CMK (cell line): Measurements from ENCODE around the gene CTSE.

ENCODE experiments used
- DNase-seq: peaks from one replicate; pipeline ENCODE4 v3.0.0-alpha.2; 2010; ENCODE audit warnings: low read depth

The CTSE gene

GRCh38 chr1:206049919-206050600 is 26.4 kb upstream of the CTSE start:
- no peak for DNase-seq

DNA sequence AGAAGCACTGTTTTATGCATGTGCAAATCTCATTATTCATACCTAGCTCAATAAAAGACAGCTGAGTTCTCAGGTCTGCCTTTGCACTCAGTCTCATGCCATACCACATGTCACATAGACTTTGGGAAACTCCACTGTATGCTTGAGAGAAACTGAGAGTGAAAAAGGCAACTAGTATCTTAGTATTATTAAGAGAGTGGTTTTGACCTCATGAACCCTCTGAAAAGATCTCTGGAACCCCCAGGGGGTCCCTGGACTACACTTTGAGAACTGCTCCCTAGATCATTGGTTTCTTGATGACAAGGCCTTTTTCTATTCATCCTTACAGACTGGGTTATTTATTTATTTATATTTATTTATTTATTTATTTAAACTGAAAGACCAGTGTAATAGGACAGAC is 25.6 kb upstream of the CTSE start:
- DNase-seq, result no peak

- DNase-seq, result no peak
These were observed 24.9 kb upstream of the CTSE start for GRCh38 chr1:206048582-206048981.

- no peak for DNase-seq
These were observed 23.6 kb upstream of the CTSE start for GRCh38 chr1:206047271-206047670.

- no peak for DNase-seq
These were observed 17.9 kb upstream of the CTSE start for GRCh38 chr1:206041640-206042039.

DNA sequence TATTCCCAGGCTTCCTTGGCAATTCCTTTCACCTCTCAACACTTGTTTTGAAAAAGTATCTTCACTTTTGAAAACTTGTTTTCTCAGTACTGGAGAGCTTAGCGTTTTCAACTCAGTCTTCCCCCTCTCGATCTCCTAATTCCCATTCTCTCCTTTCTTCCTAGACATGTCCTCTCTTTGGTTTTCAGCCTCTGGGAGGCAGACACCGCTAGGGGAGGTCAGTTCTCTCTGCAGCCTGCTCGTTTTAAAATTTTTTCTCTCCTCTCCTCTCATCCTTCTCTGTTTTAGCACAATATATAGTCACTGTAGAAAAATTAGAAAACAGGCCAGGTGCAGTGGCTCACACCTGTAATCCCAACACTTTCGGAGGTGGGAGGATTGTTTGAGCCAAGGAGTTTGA is 16.6 kb upstream of the CTSE start:
- no peak for DNase-seq

GRCh38 chr1:206039046-206039973 is 15.6 kb upstream of the CTSE start:
- DNase-seq, result no peak

DNA sequence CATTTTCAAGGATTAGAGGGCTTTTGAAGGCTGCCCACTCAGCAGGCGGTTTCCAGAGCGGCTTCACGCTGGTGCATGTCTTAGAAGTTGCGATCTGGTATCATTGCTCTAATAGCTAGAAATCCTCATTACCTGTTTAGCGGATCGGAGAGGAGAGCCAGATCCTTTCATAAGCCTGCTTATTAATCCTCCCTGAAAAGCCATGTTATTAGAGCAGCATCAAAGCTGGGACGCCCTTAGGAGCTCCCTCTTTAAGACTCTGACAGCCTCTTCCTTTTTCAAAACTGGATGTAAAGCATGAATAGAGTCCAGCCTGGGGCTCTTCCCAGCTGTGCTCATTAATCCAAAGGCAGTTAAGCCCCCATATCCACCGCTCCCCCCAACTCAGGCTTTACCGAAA is 13.9 kb upstream of the CTSE start:
- DNase-seq, result no peak

GRCh38 chr1:206036663-206037455 is 13.2 kb upstream of the CTSE start:
- no peak for DNase-seq

DNA sequence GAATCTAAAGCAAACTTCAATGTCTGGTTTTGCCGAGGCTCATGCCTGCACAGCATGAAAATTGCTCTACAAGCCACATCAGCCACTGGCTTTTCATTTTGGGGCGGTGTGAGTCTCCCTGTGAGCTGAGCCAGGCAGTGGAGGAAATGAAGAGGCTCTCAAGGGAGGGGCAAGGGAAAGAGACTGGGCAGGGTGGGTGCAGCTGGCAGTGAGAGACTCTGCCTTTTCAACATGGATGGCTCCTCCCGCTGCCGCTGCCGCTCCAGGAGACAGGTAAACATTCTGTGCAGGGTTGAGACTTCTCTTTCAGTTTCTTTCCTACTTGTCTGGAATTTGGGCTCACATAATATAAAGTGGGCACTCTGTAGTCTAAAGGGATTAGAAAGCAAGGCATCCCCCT is 11.3 kb upstream of the CTSE start:
- DNase-seq, result no peak

- no peak for DNase-seq
These were observed 8.9 kb upstream of the CTSE start for GRCh38 chr1:206032380-206033140.

DNA sequence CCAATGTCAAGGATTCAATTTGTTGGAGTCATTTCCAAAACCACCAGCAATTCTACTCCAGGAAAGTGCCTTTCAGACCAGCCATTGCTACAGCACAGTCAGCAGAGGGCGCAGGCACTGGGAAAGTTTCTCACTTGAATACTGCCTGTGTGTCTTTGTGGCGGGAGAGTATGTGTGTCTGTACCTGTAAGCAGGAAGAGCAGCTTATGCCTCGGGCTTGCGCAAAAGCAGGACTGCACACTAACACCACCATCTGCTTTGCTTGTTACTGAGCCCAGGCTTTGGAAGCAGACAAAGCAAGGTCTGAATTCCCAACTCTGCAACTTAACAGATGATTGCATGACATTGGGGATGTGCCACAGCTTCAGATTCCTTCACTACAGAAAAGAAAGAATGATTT is 7.0 kb upstream of the CTSE start:
- peak; percentile 29 for DNase-seq

- no peak for DNase-seq
These were observed 6.5 kb upstream of the CTSE start for GRCh38 chr1:206030191-206030590.

- no peak for DNase-seq
These were observed 5.8 kb upstream of the CTSE start for GRCh38 chr1:206029484-206029883.

- DNase-seq, result no peak
These were observed 1.7 kb upstream of the CTSE start for GRCh38 chr1:206025283-206025820.

DNA sequence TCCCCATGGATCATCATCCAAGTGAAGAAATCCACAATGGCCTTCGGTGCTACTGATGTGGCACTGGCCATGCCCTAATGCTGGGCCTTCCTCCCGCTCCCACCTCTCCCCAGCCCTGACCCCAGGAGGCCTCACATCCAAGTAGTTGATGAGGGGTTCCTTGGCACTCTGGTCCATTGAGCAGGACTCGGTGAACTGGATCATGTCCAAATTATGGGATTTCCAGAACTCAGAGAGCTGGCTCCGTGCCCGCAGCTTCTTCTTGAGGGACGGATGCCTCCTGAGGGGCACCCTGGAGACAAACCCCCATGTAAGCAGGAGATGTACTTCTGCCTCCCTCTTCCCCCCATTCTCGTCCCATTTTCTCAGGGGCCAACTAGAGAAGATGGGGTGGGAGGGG is 929 bp downstream of the CTSE start:
- DNase-seq, result no peak

- no peak for DNase-seq
These were observed 1.9 kb downstream of the CTSE start for GRCh38 chr1:206021626-206022365.

DNA sequence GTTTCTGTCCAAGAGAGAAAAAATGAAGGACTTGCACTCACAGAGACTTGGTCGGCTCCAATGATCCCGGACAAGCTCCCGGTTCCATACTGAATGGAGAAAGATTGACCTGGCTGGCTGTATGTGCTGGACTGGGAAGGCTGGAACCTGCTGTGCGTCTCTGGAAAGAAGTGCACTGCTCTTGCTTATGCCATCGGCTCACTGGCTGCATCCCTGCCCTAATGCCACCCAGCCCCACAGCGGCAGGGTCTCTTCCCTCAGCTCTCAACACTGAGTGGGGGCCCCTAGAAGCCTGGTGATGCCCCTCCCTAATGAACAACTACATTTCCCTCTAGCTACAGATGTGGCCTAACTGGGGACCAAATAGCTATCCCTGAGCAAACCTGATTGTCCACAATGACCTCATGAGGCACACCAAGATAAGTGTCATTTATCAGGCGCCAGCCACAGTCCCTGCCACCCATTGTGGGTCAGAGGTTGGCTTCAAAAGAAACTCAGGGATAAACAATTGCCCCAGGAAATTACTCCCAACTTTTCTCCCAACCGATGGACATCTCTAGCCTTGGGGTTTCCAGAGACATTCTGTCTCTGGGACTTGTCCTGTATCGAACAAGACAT is 2.6 kb downstream of the CTSE start:
- DNase-seq, result no peak

GRCh38 chr1:206020393-206021007 is 3.2 kb downstream of the CTSE start:
- no peak for DNase-seq

DNA sequence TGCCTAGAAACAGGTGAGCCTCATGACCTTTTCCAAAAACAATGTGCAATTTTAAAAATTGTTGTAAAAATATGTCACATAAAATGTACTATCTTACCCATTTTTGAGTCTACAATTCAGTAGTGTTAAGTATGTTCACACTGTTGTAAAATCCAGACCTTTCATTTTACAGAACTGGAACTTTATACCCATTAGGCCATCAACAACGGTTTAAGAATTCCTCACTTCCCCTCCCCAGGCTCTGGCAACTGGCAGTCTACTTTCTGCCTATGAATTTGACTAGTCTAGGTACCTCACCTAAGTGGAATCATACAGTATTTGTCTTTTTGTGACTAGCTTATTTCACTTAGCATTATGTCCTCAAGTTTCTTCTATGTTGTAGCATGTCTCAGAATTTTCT is 8.6 kb downstream of the CTSE start:
- DNase-seq, result no peak
